ENCODE results near the gene LGI1.

The LGI1 gene

DNA sequence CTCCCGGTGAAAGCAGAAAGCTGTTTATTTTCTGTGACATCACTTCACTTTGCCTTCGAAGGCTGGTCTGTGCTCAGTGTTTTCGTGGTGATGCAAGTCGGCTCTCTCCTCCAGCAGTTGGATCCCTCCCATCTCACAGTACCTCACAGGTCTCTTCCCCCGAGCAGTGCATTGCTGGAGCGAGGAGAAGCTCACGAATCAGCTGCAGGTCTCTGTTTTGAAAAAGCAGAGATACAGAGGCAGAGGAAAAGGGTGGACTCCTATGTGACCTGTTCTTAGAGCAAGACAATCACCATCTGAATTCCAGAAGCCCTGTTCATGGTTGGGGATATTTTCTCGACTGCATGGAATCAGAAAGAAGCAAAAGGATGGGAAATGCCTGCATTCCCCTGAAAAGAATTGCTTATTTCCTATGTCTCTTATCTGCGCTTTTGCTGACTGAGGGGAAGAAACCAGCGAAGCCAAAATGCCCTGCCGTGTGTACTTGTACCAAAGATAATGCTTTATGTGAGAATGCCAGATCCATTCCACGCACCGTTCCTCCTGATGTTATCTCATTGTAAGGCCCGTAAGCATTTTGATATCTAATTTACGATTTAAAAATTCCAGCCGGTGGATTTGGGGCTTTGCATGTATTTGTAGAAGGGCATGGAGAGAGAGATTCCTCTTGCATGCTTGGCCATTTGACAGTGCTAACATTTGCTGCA lies at the start of gene LGI1:
LGI1 (plus strand) TSS at position 136 of the 707 bp plus-strand sequence; CDS start at position 345, 209 bp downstream.
- no peak for DNase-seq (ENCODE audit: low read depth in 3 of 3)

DNA sequence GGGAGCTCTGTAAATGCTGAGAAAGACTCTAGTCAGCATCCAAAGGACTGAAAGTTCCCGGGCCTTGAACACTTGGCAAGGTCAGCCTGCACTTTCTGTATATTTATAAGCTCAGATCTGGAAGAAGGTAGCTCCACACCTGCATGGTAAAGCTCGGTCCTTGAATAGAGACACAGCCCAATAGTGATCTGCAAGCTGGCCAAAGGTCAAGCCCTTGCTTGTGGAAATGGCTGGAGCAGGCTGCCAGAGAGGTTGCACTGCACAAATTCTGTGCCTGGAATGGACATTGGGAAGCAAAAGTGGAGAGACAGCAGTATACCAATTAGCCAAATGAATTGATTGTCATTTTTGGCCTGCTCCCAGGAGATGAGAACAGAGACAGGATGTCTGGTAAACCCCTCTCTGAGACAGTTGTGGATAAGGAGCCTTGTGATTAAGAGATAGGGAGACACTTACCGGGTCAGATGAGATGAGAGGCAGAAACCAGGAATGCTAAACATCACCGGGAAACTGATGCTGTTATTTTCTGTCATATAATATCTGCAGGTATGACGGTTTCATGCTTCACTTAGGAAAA lies 47.3 kb upstream of the LGI1 start:
- DNase-seq (ENCODE audit: low read depth in 3 of 3): no peak

DNA sequence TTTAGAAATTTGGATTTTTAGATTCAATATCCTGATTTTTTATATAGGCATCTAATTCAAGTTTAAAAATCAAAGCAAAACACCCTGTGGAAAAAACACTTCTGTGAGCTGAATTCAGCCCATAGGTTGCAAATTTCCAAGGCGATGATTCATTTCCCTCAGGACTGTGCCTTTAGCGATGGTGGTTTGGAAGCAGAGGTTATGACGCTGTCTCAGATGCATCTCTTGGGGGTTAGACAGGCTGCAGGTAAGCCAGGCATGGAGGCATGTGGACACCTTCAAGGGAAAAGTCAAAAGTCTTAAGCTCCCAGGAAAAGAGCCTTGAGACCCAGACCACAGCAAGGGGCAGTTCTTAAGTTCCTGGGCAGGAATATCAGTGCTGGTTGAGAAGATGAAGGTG lies 45.8 kb upstream of the LGI1 start:
- DNase-seq (ENCODE audit: low read depth in 3 of 3): no peak

DNA sequence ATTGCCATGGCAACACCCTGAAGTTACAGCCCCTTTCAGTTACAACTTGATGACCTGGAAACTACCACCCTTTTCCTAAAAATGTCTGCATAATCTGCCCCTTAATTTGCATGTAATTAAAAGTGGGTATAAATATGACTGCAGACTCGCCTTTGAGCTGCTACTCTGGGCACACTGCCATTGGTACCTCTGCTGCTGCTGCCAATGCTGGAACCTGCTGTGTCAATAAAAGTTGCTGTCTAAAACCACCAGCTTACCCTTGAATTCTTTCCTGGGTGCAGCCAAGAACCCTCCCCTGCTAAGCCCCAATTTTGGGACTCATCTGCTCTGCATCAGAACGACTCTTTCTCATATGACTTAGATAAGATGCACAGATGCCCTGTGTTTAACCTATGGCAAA lies 45.1 kb upstream of the LGI1 start:
- no peak for DNase-seq (ENCODE audit: low read depth in 3 of 3)

DNA sequence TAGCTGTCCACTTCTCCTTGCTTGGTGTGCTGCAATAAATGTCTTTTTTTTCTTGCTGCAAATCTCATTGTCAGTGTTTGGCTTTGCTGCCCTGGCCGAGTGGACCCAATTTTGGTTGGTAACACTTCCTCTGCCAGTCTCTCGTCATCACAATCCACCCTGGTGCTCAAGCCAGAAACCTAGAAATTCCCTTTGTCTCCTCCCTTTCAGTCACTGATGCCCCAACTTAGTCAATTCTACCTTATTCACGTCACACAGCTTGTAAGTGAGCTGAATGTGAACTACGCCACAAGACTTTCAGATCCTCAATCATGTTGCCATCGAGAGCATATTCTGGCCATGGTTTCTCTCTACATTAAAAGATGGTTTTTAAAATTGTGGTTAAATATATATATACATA lies 42.4 kb upstream of the LGI1 start:
- DNase-seq (ENCODE audit: low read depth in 3 of 3): no peak

DNA sequence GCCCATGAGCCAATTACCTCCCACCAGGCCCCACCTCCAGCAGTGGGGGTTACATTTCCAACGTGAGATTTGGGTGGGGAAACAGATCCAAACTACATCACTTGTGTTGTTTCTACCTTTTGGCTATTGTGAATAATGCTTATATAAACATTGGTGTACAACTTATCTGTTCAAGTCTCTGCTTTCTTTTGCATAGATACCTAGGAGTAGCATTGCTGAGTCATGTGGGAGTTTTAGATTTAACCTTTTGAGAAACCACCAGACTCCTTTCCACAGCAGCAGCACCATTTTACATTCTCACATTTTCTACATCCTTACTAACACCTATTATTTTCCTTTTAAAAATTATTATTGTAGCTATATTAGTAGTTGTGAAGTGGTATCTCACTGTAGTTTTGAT lies 41.0 kb upstream of the LGI1 start:
- no peak for DNase-seq (ENCODE audit: low read depth in 3 of 3)

DNA sequence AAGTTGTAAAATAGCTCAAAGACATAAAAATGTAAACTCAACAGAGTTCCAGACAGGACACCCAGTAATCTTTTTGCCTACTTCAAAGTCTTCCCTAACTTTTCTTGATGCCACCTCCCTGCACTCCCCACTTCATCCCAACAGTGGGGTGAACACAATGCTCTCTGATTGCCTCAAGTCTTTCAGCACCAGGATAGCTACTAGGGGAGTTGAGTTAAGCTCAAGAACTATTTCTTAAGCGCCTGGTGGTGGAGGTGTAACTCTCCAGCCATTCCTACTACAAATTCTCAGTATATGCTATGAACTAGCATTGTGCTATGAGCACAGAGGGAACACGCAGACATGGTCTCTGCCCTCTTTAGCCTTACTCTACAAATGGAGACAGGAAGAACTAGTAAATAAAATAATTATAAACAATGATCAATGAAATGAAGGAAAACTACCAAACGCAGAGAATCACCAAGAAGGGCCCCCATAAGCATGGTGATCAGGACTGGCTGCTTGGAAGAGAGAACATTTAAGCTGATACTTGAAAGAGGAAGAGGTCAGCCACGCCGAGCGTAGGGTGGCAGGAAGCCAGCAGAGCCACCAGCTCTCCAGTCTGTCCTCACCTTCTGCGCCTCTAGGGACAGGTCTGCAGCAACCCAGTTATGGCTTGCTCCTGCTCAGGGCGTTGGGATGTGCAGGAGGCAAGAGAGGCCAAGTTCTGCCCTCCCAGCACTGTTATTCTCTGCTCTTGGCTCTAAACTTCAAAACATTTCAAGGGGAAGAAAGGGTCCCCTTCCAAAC lies 38.6 kb upstream of the LGI1 start:
- no peak for DNase-seq (ENCODE audit: low read depth in 3 of 3)

DNA sequence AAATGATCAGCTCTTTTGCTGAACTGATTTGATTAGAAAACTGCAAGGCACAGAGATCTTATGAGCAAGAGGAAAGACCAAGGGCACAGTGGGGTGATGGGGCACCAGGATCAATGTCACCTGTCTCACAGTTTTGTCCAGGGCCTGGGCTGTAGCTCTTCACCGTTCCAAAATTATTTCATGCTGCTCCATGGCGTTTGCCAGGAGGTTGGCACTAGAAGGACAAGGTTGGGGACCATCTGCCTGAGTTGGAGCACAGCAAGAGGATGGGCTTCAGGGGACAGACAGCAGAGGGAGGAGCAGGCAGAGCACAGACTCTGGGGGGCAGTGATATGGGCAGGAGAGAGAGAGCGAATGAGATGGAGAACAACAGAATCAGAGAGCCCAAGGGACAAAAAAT lies 37.8 kb upstream of the LGI1 start:
- DNase-seq (ENCODE audit: low read depth in 3 of 3): no peak

DNA sequence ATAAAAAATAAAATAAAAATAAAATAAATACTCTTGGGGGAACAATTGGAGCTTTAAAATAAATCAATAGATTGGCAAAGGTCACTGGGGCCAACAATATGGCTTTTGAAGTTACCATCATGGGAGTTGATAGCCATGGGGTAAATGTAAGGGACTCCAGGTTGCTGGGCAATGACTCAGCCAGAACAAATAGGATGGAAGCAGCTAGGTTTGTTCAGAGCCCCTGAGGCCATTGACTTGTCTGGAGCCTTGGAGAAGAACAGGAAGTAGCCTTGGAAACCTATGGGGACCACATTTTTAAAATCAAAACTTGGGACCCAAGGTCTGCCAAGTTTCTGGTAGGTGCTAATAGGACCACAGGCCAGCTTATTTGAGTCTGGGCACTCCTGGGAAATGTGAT lies 35.2 kb upstream of the LGI1 start:
- no peak for DNase-seq (ENCODE audit: low read depth in 3 of 3)

DNA sequence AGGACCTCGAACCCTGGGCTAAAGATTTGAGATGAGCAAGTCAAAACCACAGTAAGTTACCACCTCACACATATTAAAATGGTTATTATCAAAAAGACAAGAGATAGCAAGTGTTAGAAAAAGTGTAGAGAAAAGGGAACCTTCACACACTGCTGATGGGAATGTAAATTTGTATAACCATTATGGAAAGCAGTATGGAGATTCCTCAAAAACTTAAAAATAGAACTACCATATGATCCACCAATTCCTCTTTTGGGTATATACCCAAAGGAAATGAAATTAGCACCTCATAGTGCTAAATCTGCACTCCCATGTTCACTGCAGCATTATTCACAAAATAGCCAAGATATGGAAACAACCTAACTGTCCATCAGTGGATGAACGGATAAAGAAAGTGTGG lies 34.6 kb upstream of the LGI1 start:
- DNase-seq (ENCODE audit: low read depth in 3 of 3): no peak

DNA sequence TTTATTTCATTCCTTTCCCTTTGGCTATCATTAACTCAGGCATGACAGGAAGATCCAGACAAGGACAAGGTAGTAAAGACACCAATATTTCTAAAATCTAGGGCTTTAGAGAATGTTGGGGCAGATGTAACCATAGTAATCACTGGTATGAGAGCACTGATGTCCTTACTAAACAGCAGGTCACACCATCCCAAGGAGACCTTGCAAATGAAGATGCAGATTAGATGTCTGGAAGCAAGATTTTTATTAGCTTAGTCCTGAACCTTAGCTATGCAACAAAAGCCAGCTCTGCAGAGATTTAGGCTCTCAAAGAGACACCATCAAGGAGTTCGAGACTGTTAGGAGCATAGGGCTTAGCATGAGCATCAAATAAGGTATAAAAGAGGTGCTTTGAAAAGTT lies 31.7 kb upstream of the LGI1 start:
- DNase-seq (ENCODE audit: low read depth in 3 of 3): no peak

DNA sequence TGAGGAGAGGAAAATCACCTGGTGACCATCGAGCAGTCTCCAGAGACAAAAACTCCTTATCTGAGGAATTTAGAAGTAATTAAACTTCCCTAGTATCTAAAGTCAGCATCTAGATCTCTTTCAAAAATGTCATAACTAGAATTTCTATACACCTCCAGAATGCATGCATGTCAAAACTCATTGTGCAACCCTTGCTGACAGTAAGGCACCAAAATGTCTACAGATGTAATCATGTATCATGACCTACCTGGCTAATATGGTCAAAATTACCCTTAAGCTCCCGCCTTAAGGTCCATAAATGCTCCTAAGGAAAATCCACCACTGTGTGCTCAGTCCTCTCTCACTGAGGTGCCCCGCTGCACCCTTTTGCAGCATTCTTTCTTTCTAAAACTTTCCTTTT lies 16.4 kb upstream of the LGI1 start:
- no peak for DNase-seq (ENCODE audit: low read depth in 3 of 3)

DNA sequence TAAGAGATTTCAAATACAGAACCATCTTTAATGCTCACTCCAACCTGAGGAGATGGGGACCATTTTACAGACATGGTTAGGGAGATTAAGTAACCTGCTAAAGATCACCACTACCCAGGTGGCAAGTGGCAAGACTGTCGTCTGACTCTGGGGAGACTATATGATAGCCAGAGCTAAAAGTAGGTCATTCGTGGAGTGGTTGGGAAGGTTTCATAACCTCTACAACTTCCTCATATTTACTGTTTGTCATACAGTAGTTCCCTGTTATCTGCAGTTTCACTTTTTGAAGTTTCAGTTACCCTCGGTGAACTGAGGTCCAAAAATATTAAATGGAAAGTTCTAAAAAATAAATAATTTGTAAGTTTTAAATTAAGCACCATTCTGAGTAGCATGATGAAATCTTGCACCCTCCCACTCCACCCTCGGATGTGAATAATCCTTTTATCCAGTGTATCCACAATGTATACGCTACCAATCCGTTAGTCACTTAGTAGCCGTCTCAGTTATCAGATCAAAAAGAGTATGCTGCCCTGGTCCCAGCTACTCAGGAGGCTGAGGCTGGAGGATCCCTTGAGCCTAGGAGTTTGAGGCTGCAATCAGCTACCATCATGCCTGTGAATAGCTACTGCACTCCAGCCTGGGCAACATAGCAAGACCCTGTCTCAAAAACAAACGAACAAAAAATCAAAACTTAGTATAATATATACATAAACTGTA lies 14.9 kb upstream of the LGI1 start:
- no peak for DNase-seq (ENCODE audit: low read depth in 3 of 3)

DNA sequence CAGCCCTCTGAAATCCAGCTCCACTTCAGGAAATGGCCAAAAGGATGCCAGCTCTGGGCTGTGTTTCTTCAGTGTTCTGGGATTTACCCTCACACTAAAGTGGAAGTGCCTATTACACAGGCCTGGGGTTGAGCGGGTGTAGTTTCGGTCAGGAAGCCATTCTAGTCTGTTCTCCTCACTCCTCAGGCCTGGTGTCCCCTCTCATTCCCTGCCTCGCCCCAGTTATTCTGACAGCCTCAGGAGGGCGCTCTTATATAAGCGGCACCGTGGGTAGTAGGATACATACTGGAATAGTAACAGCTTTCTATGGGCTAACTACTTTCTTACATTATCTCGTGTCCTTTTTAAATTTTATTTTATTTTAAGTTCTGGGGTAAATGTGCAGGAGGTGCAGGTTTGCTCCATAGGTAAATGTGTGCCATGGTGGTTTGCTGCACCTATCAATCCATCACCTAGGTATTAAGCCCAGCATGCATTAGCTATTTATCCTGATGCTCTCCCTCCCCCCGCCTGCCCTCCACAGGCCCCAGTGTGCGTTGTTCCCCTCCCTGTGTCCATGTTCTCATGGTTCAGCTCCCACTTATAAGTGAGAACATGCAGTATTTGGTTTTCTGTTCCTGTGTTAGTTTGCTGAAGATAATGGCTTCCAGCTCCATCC lies 12.2 kb upstream of the LGI1 start:
- no peak for DNase-seq (ENCODE audit: low read depth in 3 of 3)

DNA sequence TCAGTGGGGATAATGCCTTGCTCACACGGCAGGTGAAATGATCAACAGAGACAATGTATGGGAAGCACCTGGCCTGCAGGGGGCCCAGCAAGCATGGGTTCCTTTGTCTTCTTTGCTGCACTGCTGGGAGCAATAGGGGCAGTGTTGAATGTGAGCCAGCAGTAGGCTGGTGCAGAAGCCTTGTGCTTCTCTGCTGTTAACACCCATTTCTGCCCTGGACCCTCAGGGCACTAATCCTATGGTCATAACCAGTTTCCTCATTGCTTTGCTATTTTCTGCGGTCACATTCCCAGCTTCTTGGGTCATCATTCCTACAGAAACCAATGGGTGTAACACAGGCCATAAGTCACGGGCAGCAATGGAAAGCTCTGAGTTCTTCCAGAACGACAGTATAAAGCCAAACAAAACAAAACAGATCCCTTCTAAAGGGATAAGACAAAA lies 10.9 kb upstream of the LGI1 start:
- no peak for DNase-seq (ENCODE audit: low read depth in 3 of 3)

DNA sequence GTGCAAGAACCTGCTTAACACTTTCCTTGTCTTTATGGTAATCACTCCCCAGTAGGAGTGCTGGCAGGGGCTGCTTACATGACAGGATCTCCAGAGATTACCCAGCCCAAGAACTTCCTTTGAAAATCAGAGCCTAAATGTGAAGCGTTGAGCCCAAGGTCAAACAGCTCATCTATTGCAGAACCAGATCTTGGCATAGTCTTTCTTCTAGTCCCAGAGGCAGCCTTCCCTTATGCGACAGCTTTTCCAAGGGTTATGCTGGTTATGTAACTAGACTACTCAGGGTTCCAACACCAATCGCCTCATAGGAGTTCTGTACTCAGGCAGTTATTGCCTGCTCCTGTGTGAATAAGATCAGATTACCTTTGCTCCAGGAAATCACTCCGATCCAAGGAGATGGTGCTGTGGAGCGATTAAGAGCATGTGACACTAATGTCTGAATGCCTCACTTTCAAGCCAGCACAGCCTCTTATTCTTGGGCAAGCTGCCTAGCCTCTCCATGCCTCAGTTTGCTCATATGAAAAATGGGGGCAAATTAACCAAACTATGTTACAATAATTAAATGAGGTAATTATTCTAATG lies 8.4 kb upstream of the LGI1 start:
- no peak for DNase-seq (ENCODE audit: low read depth in 3 of 3)

DNA sequence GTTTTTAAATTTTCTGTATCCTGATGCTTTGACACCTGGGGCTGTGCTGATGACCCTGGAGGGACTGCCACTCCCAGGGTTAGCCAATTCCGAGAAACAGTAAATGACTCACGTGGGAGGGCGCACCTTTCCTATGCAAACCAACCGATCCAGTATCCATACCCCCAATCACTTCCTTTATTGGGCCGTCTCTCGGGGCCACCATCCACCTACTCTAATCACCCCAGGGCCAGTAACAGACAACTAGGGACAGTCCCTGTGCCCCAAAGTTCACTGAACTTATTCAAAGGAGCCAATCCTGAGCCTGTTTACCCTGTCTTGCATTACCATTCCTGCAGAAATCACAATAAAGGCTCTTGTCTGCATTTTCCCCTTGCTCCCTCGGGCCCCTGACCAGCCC lies 6.6 kb upstream of the LGI1 start:
- DNase-seq (ENCODE audit: low read depth in 3 of 3): no peak

DNA sequence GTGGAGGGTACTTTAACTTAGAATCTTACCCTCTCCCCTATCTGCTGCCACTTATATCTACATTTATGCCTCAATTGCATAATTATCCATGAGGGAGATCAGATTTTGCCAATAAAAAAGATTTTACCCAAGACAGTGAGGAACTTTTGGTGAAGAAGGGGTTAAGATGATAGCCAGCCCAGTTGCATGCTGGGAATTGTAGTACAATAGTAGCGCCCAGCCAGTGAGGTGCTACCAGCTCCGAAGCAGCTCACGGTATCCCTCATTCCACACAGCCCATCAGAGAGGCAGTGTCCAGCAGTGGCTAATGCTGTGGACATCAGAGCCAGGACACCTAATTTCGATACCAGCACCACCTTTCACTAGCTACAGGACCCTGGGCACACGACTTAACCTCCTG lies 5.9 kb upstream of the LGI1 start:
- DNase-seq (ENCODE audit: low read depth in 3 of 3): no peak

DNA sequence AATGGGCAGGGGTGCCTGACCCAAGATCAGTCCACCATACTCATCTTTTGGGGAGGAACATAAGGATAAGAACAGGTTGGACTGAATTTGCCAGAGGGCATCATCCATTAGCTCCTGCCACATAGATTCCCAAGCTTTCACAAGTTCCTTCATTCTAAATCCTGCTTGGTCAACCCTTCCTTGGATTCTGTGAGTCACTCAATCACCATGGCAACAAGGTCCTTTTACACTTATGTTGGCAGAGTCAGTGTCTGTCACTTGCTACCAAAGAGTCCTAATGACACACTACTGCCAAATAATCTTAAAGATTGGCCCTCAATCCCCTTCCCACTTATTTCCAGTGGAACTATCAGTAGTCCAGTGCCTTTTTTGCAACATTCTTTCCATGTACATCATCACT lies 5.0 kb upstream of the LGI1 start:
- no peak for DNase-seq (ENCODE audit: low read depth in 3 of 3)

DNA sequence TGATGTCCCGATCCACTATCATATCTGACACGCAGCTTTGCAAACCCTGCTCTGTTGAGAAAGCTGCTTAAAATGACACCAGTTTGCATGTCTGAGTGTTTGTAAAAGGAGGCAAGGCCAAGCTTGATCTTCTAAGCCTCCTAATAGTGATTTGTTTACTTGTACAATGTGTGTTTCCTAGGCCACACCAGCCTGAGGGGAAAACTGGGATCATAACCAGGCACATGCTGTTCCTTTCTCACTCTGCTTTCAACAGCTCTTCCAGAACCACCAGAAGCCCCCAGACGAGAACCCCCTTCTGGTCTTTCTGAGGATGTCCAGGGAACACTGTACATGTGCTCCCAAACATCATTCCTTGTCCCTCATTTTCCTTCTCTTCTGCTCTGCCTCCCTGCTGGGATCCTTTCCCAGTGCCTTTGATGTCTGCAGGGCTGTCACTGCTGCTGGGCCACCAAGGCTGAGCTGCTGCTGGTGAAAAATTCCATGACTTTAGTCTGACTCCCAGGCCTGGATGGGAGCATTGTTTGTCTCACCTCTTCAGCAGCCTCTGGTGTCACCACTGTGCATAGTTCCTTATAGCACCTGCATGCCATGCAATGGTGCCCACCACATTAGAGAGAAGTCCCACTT lies 4.0 kb upstream of the LGI1 start:
- DNase-seq (ENCODE audit: low read depth in 3 of 3): no peak

DNA sequence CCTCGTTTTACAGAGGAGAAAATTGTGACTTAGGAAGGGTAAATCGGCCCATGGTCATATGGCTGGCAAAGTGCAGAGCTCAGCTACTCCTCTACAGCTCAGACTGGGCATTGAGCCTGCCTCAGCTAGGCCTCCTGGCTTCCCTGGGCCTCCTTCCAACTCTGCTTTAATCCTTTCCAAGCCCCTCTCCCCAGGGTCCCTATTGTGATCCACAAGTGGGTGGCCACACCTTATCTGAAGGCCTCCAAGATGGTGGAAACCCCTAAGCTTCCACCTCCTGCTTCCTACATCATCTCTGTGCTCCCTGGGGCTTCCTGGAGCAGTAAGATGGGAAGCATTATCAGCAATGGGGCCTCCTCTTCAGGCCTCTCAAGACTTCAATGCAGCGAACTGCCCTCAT lies 3.0 kb upstream of the LGI1 start:
- DNase-seq (ENCODE audit: low read depth in 3 of 3): no peak

All from stimulated activated CD4-positive, alpha-beta T cell treated with anti-CD3 and anti-CD28 coated beads, TNF-alpha, amount 100 ng/mL, for 48 hours (primary cell).